NCI-H69 (cell line): Measurements from ENCODE around the gene ZBTB7A.

Experiments used
- DNase-seq: peaks from one replicate; lab custom pipeline; 2025; lab: John Stamatoyannopoulos, UW

The ZBTB7A gene

DNA sequence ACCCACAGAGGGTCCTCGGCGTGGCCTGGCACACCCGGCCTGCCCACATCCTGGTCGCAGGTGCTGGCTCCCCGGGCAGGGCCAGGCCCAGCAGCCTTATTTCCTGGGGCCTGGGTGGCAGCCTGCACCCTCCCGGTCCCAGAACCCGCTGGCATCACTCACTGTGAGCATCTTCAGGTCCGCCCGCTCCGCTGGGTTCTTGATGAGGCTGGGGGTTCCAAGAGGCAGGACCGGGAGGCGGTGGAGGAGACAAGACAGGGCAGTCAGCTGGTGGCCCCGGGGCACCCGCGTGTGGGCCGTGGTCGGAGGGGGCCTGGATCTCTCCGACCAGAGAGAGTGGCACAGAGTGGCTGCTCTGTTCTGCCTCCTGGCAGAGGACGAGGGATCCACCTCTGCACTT lies 27.6 kb upstream of the ZBTB7A start:
- no peak for DNase-seq

- no peak for DNase-seq
Measured at GRCh38 chr19:4093643-4094175, 27.0 kb upstream of the ZBTB7A start.

- DNase-seq = no peak
Measured at GRCh38 chr19:4090356-4091220, 23.9 kb upstream of the ZBTB7A start.

GRCh38 chr19:4089946-4090345 lies 23.2 kb upstream of the ZBTB7A start:
- no peak for DNase-seq

DNA sequence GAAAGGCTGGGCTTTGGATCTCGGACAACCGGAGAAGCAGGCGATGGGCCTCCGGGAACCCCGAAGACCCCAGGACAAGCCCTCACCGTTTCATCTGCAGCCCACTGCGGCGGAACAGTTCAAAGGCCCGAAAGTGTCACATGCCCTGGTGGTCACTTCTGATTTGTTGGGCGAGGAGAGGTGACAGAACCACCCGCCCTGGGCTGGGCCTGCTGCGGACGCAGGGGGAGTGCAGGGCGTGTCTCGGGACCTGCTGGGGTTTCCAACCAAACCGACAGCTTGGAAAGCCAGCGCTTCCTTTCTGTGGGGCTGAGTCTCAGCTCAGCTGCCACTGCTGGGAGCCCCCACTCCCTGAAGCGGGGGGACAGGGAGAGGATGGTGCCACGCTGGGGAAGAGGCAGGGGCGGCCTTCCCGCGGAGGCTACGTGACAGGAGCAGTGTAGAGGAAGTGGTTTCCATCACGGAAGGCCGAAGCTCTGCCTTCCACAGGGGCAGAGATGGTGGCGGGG lies 22.8 kb upstream of the ZBTB7A start:
- no peak for DNase-seq

DNA sequence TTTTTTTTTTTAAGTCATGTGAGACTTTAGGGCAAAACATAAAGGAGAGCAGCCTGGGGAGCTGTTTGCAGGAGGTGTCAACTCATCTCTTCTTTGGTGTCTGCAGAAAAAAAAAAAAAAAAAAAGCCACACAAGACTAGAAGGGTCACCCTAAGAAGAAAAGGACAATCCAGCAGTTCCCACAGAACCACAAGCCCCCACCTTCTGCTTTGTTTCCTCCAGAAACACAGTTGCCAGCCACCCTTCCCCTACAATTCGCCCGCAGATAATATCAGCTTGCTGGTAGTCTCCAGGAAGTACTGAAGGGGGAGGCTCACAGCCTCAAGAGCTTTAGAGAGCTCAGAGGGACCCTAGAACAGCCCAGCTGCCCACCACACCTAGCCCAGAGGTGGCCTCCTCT lies 22.3 kb upstream of the ZBTB7A start:
- DNase-seq = no peak

DNA sequence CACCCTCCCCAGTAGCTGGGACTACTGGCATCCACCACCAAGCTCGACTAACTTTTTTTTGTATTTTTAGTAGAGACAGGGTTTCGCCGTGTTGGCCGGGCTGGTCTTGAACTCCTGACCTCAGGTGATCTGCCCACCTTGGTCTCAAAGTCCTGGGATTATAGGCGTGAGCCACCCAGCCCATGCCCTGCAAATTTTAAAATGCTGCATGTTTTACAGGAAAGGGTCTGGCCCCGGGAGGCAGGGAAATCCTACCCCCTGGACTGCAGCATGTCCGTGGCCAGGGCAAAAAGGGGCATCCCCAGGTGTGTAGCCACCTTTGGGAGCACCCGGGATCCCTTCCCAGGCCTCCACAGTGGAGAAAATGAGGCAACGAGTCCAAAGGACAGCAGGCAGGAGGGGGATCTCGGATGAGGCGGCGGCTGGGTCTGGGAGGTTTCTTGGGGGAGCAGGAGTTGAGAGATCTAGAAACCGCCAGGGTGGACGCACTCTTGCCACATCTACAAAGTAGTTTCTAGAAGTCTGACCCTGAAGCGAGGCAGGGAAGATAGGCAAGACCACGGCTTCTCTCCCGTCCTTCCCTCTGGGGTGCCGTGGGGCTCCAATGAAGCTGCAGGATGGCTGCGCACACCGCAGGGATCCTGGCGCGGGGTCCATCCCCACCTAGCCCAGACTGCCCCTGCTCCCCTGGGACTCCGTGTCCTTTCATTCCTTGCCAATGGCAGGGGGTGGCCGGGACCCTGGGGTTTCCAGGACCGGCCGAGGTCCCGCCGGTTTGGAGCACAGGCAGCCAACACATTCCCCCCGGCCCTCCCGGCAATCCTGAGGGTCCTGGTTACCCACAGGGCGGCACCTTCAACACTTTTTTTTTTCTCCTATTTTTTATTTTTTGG lies 21.3 kb upstream of the ZBTB7A start:
- DNase-seq = no peak

GRCh38 chr19:4086411-4086867 lies 19.7 kb upstream of the ZBTB7A start:
- peak; percentile 33 for DNase-seq

GRCh38 chr19:4084547-4084877 lies 17.8 kb upstream of the ZBTB7A start:
- DNase-seq = no peak

- DNase-seq = no peak
Measured at GRCh38 chr19:4083677-4084546, 17.2 kb upstream of the ZBTB7A start.

DNA sequence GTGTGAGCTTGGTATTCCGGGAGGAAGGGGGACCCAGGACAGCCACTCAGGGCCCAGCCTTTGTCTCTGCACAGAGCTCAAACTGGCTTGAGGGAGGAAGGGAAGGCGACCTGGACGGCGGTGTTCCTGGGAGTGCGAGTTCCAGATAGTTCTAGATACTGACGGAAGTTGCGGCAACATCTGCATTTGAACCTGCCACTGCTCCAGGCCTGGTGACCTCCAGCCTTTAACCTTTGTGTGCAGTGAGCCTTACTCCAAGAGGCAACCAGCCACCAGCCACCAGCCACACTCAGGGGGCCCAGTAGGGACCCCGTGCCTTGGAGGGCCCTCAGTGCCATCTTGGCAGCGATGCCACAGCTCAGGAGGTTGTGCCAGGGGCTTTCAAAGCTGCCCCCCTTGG lies 15.5 kb upstream of the ZBTB7A start:
- DNase-seq = no peak

GRCh38 chr19:4081441-4082129 lies 14.9 kb upstream of the ZBTB7A start:
- DNase-seq = peak; percentile 34

DNA sequence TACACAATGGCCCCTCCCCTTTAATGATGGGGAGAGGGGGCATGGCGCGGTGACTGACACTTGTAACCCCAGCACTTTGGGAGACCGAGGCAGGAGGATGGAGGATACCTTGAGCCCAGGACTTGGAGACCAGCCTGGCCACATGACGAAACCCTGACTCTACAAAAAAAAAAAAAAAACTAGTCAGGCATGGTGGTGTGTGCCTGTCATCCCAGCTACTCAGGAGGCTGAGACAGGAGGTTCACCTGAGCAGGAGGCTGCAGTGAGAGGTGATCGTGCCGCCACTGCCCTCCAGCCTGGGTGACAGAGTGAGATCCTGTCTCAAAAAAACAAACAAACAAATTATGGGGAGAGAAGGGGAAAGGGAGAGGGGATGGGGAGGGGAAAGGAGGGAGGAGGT lies 13.8 kb upstream of the ZBTB7A start:
- DNase-seq = no peak

- DNase-seq = peak; percentile 57
Measured at GRCh38 chr19:4077800-4078684, 11.3 kb upstream of the ZBTB7A start.

DNA sequence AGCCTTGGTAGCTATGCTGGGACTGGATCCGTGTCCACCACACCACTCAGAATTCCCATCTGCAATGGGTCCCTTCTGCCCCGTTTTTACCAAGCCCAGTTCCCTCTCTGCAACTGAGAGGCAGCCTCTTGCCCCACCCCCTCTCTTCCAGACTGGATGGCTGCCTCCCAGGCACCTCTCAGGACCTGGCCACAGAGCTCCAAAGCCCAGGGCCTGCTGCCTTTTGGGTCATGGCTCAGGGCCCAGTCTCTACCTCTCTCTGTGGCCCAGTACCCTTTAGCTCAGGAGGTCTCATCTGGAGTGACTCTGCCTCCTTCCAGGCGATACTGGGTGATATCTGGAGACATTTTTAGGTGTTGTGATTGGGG lies 10.3 kb upstream of the ZBTB7A start:
- DNase-seq = no peak

DNA sequence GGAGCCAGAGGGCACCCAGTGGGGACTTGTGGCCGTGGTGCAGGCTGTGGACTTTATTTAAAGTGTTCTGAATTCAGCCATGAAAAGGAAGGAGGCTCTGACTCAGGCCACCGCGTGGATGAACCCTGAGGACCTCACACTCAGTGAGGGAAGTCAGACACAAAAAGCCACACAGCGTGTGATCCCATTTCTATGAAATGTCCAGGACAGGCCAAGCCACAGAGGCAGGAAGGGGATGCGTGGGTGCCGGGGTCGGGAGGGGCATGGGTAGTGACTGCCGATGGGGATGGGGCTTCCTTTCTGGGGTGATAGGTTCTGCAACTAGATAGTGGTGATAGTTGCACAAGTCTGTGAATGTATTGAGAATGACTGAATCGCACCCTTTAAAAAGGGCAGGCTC lies 8.7 kb upstream of the ZBTB7A start:
- DNase-seq = no peak

- DNase-seq = no peak
Measured at GRCh38 chr19:4071610-4072009, 4.9 kb upstream of the ZBTB7A start.

- DNase-seq = no peak
Measured at GRCh38 chr19:4069331-4069959, 2.7 kb upstream of the ZBTB7A start.
